Right atrium auricular region (tissue), 2 donors: ENCODE data around the gene BMPR2. TPM values are rescaled to one million over a fixed set of nuclear protein-coding genes. Genes with fewer than 3 reads are reported as not detected.
"Not testable (repeated sequence)": the region's sequence is repeated elsewhere in the genome, so short reads cannot be mapped to it uniquely, and the experiment has no call there.

ENCODE experiments used
- DNase-seq: peaks from one replicate; pipeline ENCODE4 v3.0.0-alpha.2; 2019; ENCODE audit warnings: low spot score
- H3K27ac ChIP-seq, 2 donors: fragments of 200-600 bp; sonication (generic); 1 replicate in 1 of 2; 2 replicates in 1 of 2; pipeline ENCODE4 v1.5.1; 2016 to 2019
- H3K27me3 ChIP-seq, 2 donors: fragments of 200-600 bp; sonication (generic); one replicate each; pipeline versions ENCODE4 v1.5.1 to v1.6.0; 2017 to 2019
- H3K36me3 ChIP-seq: fragments of 200-600 bp; sonication (generic); one replicate; pipeline ENCODE4 v1.5.1; 2016
- H3K4me1 ChIP-seq, 2 donors: fragments of 200-600 bp; sonication (generic); one replicate each; pipeline versions ENCODE4 v1.5.1 to v1.6.0; 2017 to 2019
- H3K4me3 ChIP-seq, 2 donors: fragments of 200-600 bp; sonication (generic); 1 replicate in 1 of 2; 2 replicates in 1 of 2; pipeline ENCODE4 v1.5.1; 2017 to 2019; ENCODE audit warnings: mild to moderate bottlenecking in 1 of 2, moderate library complexity in 1 of 2
- H3K9me3 ChIP-seq, 2 donors: fragments of 200-600 bp; sonication (generic); one replicate each; pipeline ENCODE4 v1.5.1; 2019
- CTCF ChIP-seq, 2 donors: fragments of 200-600 bp; sonication (generic); IDR thresholded peaks; one replicate each; pipeline ENCODE4 v1.5.1; 2019; ENCODE audit warnings: antibody characterized with exemption in 2 of 2
- total RNA-seq, 2 donors: library from RNA; depleted of rRNA; stranded (reverse); fragments of >200 nt; gene quantifications; one replicate each; pipeline ENCODE4 v1.1.0, GENCODE V29; 2016

Gene BMPR2
- total RNA-seq, 2 donors from 2014 or later: 55.0 to 68.5 TPM

DNA sequence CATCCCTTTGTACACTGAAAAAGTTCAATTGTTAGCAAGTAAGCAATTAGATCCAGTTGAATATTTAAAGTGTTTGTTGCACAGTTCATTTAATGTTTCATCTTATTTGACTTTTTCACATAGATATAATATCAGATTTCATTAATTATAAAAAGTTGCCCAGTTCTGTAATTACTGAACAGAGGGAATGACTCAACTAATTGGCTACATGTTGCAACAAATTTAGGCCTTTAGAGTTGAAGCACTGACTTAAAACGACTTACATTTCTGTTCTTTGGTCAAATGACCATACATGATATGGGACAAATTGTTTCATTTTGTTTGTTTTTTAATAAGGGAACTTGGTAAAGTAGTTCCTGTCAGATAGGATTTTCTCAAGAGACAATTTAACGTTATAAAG lies 190.2 kb downstream of the BMPR2 start:
- no peak for DNase-seq
- no peaks in the 10 kb centered on the region for H3K36me3 ChIP-seq
- H3K4me3 ChIP-seq: no peak overlapping the region
- H3K4me1 ChIP-seq: no peaks in the 10 kb centered on the region
- no peak overlapping the region for H3K27ac ChIP-seq
- no peaks in the 10 kb centered on the region for H3K9me3 ChIP-seq
- no peaks in the 10 kb centered on the region for H3K27me3 ChIP-seq
- TF ChIP-seq CTCF (IDR thresholded peaks at IDR 0.05): no peak

DNA sequence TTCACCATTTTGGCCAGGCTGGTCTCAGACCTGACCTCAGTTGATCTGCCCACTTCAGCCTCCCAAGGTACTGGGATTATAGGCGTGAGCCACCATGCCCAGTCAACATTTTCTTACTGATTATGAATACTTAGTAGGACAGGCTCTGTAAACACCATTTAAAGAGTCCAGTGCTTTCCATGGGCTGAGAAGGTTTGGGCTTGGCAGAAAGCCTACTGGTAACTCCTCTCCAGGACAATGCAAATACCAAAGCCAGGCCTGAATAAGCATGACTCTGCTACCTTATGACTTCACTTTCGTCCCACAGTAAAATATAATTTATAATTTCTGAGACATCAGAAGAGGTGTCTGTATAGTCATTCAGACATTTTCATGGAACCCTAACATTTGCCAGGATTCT lies 198.4 kb downstream of the BMPR2 start:
- Histone ChIP-seq H3K27me3 (no peaks in the 10 kb centered on the region), H3K9me3 (no peaks in the 10 kb centered on the region), H3K27ac (no peak overlapping the region), H3K36me3 (no peaks in the 10 kb centered on the region), H3K4me3 (no peak overlapping the region), H3K4me1 (no peaks in the 10 kb centered on the region)
- no peak for TF ChIP-seq CTCF (IDR thresholded peaks at IDR 0.05)
- DNase-seq: no peak

- not testable (repeated sequence) for H3K4me1 ChIP-seq, H3K4me3 ChIP-seq, DNase-seq
These were observed 199.1 kb downstream of the BMPR2 start for GRCh38 chr2:202575194-202575593.

DNA sequence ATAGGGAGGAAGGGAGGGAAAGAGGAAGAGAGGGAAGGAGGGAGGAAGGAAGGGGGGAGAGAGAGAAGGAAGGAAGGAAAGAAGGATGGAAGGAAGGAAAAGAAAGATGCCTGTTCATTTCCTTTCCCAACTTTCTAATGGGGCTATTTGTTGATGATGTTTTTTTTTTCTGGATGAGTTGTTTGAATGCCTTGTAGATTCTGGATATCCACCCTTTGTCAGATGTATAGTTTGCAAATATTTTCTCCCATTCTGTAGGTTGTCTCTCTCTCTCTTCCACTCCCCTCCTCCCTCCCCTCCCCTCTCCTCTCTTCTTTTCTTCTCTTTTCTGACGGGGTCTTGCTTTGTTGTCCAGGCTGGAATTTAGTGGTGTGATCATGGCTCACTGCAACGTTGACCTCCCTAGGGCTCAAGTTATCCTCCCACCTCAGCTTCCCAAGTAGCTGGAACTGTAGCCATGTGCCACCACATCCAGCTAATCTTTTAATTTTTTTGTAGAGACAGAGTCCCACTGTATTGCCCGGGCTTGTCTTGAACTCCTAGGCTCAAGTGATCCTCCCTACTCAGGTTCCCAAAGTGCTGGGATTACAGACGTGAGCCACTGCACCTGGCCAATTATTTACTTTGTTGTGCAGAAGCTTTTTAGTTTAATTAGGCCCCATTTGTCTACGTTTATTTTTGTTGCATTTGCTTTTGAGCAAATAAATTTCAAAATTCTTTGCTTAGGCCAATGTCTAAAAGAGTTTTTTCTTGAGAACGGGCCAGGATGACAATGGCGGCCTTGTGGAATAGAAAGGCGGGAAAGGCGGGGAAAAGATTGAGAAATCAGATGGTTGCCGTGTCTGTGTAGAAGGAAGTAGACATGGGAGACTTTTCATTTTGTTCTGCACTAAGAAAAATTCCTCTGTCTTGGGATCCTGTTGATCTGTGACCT lies 201.4 kb downstream of the BMPR2 start:
- no peak for TF ChIP-seq CTCF (IDR thresholded peaks at IDR 0.05)
- no peaks in the 10 kb centered on the region for H3K27me3 ChIP-seq
- H3K27ac ChIP-seq: no peak overlapping the region
- no peaks in the 10 kb centered on the region for H3K9me3 ChIP-seq
- no peak for DNase-seq
- no peak overlapping the region for H3K4me3 ChIP-seq
- no peaks in the 10 kb centered on the region for H3K36me3 ChIP-seq
- no peaks in the 10 kb centered on the region for H3K4me1 ChIP-seq

More at GRCh38 chr2:202575194-202575593, 199.1 kb downstream of the BMPR2 start:
- H3K9me3 ChIP-seq, H3K36me3 ChIP-seq, H3K27me3 ChIP-seq, H3K27ac ChIP-seq: not testable (repeated sequence)

DNA sequence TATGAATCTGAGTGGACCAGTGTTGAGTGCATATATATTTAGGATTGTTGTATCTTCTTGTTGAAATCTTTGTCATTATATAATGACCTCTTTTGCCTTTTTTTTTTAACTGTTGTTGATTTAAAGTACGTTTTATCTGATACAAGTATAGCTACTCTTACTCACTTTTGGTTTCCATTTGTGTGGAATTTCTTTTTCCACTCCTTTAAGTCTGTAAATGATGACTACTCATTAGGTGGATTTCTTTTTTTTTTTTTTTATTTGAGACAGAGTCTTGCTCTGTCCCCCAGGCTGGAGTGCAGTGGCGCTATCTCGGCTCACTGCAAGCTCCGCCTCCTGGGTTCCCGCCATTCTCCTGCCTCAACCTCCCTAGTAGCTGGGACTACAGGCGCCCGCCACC lies 206.7 kb downstream of the BMPR2 start:
- H3K27me3 ChIP-seq, H3K4me1 ChIP-seq, H3K4me3 ChIP-seq, H3K36me3 ChIP-seq, DNase-seq, H3K27ac ChIP-seq: not testable (repeated sequence)
- peaks cover 0 to 11% of the 10 kb centered on the region in 2 donors for H3K9me3 ChIP-seq

DNA sequence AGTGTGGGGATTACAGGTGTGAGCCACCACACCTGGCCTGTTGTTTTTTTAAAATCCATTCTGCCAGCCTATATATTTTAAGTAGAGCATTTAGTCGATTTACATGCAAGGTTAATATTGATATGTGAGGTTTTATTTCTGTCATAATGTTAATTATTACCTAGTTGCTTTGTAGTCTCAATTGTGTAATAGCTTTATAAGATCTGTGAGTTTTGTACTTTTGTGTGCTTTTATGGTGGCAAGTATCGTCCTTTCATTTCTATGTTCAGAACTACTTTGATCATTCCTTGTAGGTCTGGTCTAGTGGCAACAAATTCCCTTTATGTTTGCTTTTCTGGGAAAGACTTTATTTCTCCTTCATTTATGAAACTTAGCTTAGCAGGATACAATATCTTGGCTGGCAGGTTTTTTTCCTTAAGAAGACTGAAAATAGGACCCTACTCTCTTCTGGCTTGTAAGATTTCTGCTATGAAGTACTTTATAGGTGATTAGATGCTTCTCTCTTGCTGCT lies 207.6 kb downstream of the BMPR2 start:
- Histone ChIP-seq H3K27ac (no peak overlapping the region), H3K36me3 (no peaks in the 10 kb centered on the region), H3K4me1 (peaks cover 0 to 5% of the 10 kb centered on the region in 2 donors), H3K9me3 (peaks cover 0 to 11% of the 10 kb centered on the region in 2 donors), H3K4me3 (no peak overlapping the region), H3K27me3 (no peaks in the 10 kb centered on the region)
- DNase-seq: no peak
- TF ChIP-seq CTCF (IDR thresholded peaks at IDR 0.05): no peak
